ENCODE measurements around the gene PRICKLE3. TPM values are rescaled to one million over a fixed set of nuclear protein-coding genes. Genes with fewer than 3 reads are reported as not detected.

The PRICKLE3 gene
- total RNA-seq, 1 donor from 2014 or later, result 8.7 TPM

- DNase-seq (ENCODE audit: extremely low spot score, unreplicated experiment), result no peak
- Mint-ChIP-seq H3K4me3 (no peak overlapping the region), H3K36me3 (no peaks in the 10 kb centered on the region), H3K4me1 (ENCODE audit: unreplicated experiment) (no peaks in the 10 kb centered on the region), H3K27me3 (no peaks in the 10 kb centered on the region), H3K27ac (no peak overlapping the region), H3K9me3 (no peaks in the 10 kb centered on the region)
- no peak for TF ChIP-seq CTCF (conservative IDR thresholded peaks at IDR 0.05)
Measured at GRCh38 chrX:49178537-49178936, 7.6 kb downstream of the PRICKLE3 start.

GRCh38 chrX:49177873-49178480 is 8.2 kb downstream of the PRICKLE3 start:
- DNase-seq (ENCODE audit: extremely low spot score, unreplicated experiment), result no peak
- Mint-ChIP-seq H3K4me3 (no peak overlapping the region), H3K9me3 (no peaks in the 10 kb centered on the region), H3K27ac (no peak overlapping the region), H3K4me1 (ENCODE audit: unreplicated experiment) (no peaks in the 10 kb centered on the region), H3K36me3 (no peaks in the 10 kb centered on the region), H3K27me3 (peaks cover 5% of the 10 kb centered on the region)
- no peak for TF ChIP-seq CTCF (conservative IDR thresholded peaks at IDR 0.05)

- no peaks in the 10 kb centered on the region for H3K9me3 Mint-ChIP-seq
- DNase-seq (ENCODE audit: extremely low spot score, unreplicated experiment), result no peak
- H3K4me1 Mint-ChIP-seq (ENCODE audit: unreplicated experiment), result no peaks in the 10 kb centered on the region
- no peaks in the 10 kb centered on the region for H3K36me3 Mint-ChIP-seq
- no peak for TF ChIP-seq CTCF (conservative IDR thresholded peaks at IDR 0.05)
- peaks cover 9% of the 10 kb centered on the region for H3K27me3 Mint-ChIP-seq
- H3K4me3 Mint-ChIP-seq, result no peak overlapping the region
- H3K27ac Mint-ChIP-seq, result no peak overlapping the region
Measured at GRCh38 chrX:49177338-49177833, 8.8 kb downstream of the PRICKLE3 start.

GRCh38 chrX:49176421-49177326 is 9.5 kb downstream of the PRICKLE3 start:
- no peak overlapping the region for H3K4me3 Mint-ChIP-seq
- peaks cover 14% of the 10 kb centered on the region for H3K27me3 Mint-ChIP-seq
- H3K27ac Mint-ChIP-seq, result no peak overlapping the region
- TF ChIP-seq CTCF (conservative IDR thresholded peaks at IDR 0.05), result no peak
- no peak for DNase-seq (ENCODE audit: extremely low spot score, unreplicated experiment)
- no peaks in the 10 kb centered on the region for H3K9me3 Mint-ChIP-seq
- no peaks in the 10 kb centered on the region for H3K4me1 Mint-ChIP-seq (ENCODE audit: unreplicated experiment)
- no peaks in the 10 kb centered on the region for H3K36me3 Mint-ChIP-seq

GRCh38 chrX:49175435-49176274 is 10.5 kb downstream of the PRICKLE3 start:
- TF ChIP-seq CTCF (conservative IDR thresholded peaks at IDR 0.05), result no peak
- Mint-ChIP-seq H3K27ac (no peak overlapping the region), H3K27me3 (peaks cover 17% of the 10 kb centered on the region), H3K36me3 (no peaks in the 10 kb centered on the region), H3K4me1 (ENCODE audit: unreplicated experiment) (no peaks in the 10 kb centered on the region), H3K4me3 (no peak overlapping the region), H3K9me3 (no peaks in the 10 kb centered on the region)
- DNase-seq (ENCODE audit: extremely low spot score, unreplicated experiment), result no peak

Data from type B pancreatic cell (in vitro differentiated cells).